GM21381 (cell line): ENCODE results near the gene TXNRD2.
"Not testable (repeated sequence)": the region's sequence is repeated elsewhere in the genome, so short reads cannot be mapped to it uniquely, and the experiment has no call there.

Experiments used
- ATAC-seq: cut with Tn5 transposase; IDR thresholded peaks from one replicate; pipeline ENCODE4 v1.9.1; 2021; ENCODE audit warnings: mild to moderate bottlenecking, moderate library complexity; ENCODE audit not compliant: unreplicated experiment

TXNRD2 gene

DNA sequence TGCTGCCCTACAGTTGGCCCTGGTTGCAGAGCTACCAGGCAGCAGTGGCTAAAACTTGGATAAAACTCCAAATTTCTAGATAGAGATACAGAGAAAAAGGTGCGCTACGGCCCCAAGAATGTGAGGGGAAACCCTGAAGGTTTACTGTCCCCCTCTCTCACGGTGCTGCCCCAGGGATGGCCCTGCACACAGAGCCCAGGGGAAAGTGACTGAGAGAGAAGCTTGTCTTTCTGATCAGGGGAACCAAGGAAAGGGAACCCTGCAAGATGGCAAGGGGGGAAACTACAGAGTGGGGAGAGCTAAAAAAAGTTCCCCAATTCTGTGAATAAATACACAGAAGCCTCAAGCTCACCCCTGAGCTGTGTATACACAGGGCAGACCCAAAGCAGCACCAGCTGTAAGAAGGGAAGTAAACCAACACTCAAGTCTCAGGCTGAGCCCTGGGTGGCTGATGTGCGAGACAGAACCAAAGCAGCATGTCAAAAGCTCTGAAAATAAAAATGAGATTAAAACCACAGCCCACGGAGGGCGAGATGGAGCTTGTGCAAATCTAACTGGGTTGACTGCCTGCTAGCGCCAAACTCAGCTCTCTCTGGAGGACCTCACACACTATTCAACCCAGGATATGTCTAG lies 109.0 kb downstream of the TXNRD2 start:
- no peak for ATAC-seq

DNA sequence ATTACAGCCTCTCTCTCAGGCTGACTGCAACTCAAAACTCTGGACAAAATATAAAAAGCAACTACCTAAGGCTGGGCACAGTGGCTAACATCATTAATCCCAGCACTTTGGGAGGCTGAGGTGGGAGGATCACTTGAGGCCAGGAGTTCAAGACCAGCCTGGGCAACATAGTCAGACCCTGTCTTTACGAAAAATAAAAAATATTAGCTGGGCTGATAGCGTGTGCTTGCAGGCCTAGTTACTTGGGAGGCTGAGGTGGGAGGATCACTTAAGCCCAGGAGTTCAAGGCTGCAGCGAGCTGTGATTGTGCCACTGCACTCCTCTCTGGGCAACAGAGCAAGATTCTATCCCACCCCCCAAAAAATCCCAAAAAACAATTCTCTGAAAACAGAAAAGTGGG lies 109.6 kb downstream of the TXNRD2 start:
- ATAC-seq: not testable (repeated sequence)

DNA sequence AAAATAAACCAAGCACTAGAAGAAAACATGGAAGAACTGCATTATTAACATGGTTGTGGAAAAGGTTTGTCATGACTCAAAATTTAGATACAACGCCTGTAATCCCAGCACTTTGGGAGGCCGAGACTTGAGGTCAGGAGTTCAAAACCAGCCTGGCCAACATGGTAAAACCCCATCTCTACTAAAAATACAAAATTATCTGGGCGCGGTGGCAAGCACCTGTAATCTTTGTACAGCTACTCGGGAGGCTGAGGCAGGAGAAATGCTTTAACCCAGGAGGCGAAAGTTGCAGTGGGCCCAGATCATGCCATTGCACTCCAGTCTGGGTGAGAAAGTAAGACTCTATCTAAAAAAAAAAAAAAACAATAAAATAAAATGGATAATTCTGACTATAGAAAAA lies 110.6 kb downstream of the TXNRD2 start:
- no peak for ATAC-seq

DNA sequence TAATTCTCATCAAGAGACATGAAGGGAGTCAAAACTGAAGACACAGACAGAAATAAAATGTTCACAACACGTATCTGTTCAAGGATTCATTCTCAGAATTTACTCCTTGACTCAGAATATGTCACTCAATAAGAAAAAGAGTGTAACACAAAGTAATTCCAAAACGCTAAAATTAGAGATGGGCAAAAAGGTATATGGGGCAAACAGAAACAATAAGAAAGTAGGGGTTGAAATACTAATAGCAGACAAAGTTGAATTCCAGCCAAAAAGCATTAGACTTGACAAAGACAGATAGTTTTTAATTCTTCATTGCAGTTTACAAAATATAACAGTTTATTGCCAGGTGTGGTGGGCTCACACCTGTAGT lies 113.6 kb downstream of the TXNRD2 start:
- no peak for ATAC-seq

DNA sequence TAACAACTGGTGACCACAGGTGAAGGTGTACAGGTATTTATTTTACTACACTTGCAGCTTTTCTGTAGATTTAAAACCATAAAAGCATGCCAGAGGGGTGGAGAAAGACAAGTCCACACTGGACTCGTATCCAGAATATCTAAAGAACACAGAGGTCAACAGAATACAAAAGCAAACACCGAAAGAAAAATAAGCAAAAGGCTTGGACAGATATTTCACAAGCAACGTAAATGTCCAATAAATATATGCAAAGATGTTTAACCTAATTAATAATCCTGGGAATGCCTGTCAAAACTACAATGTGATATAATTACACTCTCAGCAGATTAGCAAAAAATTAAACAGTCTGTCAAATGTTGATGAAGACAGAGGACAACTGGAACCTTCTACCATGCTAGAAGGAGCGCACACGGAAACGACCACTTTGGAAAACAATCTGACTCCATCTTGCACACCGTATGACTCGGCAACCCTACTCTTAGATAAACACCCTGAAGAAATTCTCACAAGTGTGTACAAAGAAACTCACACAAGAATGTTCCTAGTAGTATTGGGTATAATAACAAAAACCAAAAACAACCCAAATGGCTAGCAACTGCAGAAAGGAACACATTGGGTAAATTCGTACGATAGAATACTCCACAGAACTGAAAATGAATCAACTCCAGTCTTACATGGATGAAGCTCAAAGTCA lies 114.1 kb downstream of the TXNRD2 start:
- no peak for ATAC-seq

DNA sequence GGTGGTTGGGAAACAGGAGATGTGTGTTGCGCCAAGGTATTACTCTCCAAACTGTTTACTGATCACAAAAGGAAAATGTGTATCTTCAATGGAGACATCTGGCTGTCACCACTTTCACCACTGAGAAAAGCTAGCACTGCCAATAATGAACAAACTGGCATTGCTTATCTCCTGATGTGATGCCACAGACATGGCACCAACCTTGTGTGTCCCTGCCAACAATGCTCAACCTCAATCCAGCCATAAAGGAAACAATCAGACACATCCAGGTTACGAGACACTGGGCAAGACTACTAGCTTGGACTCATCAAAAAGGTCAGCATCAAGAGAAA lies 115.0 kb downstream of the TXNRD2 start:
- no peak for ATAC-seq

DNA sequence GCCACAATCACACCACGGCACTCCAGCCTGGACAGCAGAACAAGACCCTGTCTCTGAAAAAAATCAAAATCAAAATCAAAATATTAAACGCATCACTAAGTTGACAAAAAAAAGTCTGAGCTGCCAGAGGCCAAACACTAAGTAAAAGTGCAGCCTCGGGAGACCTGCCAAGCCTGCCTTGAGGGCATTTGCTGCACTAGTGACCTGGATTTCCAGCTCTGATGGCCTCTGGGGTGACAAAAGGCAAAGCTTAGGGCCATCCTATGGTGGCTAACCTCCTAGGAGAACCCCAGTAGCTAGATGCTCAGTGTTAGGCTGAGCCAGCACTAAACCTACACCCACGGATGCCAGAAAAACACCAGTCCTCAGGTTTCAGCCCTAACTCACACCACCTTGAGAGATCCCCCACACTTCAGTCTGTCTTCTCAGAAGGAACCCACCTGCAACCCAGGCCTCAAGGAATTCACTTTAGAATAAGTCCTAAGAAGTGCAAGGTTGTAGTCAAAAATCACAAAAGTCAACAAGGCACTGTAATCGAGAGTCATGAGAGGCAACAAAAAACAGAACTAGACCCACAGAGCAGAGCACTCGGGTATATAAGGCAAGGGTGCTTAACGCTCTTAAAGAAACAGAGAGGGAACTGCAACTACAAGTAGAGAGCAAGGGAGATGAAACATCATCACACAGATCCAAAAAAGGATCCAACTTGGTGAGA lies 115.6 kb downstream of the TXNRD2 start:
- ATAC-seq: no peak
